Epithelial cell of proximal tubule (primary cell): ENCODE measurements around the gene GRWD1. TPM values are rescaled to one million over a fixed set of nuclear protein-coding genes. Genes with fewer than 3 reads are reported as not detected.

Experiments
- DNase-seq: peaks from one replicate; pipeline ENCODE4 v3.0.0-alpha.2; 2011; ENCODE audit warnings: low read depth
- H3K4me3 ChIP-seq: 2 replicates; pipeline ENCODE4 v1.5.1; 2011; ENCODE audit warnings: low read depth, mild to moderate bottlenecking, low read length
- total RNA-seq: library from RNA; depleted of rRNA; stranded (reverse); fragments of >200 nt; gene quantifications from 2 replicates; pipeline ENCODE4 v1.2.3, GENCODE V29; 2015
- TF ChIP-seq, protein P1 (sequence below): conservative IDR thresholded peaks from 2 replicates; pipeline ENCODE4 v1.5.1; 2012; ENCODE audit warnings: low read depth, mild to moderate bottlenecking, low read length

The GRWD1 gene
- total RNA-seq, 1 donor from 2014 or later = 51.2 TPM

DNA sequence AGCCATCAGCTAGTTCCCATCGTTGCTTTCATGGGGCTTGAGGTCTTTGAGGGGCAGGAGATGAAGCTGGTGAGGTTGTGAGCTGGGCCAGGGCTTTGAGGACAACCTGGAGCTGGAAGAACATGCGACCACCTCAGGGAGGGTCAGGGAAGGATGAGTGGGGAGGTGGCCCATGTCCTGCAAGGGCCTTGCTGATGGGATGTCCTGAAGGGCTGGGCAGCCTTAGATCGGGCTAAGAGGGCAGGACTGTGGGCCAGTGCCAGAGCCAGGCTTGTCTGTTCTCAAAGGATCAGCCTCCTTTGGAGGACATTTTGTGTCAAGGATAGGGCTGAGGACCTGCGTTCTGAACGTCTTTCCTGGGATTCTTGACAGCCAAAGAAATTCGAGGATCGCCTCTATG is 33.9 kb downstream of the GRWD1 start:
- no peak for DNase-seq
- no peak overlapping the region for H3K4me3 ChIP-seq
- TF ChIP-seq, protein P1, sequence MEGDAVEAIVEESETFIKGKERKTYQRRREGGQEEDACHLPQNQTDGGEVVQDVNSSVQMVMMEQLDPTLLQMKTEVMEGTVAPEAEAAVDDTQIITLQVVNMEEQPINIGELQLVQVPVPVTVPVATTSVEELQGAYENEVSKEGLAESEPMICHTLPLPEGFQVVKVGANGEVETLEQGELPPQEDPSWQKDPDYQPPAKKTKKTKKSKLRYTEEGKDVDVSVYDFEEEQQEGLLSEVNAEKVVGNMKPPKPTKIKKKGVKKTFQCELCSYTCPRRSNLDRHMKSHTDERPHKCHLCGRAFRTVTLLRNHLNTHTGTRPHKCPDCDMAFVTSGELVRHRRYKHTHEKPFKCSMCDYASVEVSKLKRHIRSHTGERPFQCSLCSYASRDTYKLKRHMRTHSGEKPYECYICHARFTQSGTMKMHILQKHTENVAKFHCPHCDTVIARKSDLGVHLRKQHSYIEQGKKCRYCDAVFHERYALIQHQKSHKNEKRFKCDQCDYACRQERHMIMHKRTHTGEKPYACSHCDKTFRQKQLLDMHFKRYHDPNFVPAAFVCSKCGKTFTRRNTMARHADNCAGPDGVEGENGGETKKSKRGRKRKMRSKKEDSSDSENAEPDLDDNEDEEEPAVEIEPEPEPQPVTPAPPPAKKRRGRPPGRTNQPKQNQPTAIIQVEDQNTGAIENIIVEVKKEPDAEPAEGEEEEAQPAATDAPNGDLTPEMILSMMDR = no peak

DNA sequence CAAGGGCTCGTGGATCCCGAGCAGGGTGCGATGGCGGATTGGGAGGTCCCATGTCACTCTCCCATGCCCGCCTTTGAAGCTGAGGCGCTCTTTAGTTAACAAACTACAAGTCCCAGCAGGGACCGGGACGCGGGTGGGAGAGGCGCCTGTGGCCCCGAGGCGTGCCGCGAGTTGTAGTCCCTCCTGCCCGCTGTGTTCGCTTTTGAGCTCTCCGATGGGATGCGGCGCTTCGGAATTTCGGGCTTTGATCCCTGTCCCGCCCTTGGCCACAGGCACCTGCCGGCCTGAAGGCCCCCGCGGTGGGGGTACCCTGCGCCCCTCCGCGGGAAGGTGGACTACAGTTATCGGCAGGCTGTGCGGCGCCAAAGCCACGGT is 34.4 kb downstream of the GRWD1 start:
- no peak for DNase-seq
- TF ChIP-seq, protein P1 = no peak
- no peak overlapping the region for H3K4me3 ChIP-seq

DNA sequence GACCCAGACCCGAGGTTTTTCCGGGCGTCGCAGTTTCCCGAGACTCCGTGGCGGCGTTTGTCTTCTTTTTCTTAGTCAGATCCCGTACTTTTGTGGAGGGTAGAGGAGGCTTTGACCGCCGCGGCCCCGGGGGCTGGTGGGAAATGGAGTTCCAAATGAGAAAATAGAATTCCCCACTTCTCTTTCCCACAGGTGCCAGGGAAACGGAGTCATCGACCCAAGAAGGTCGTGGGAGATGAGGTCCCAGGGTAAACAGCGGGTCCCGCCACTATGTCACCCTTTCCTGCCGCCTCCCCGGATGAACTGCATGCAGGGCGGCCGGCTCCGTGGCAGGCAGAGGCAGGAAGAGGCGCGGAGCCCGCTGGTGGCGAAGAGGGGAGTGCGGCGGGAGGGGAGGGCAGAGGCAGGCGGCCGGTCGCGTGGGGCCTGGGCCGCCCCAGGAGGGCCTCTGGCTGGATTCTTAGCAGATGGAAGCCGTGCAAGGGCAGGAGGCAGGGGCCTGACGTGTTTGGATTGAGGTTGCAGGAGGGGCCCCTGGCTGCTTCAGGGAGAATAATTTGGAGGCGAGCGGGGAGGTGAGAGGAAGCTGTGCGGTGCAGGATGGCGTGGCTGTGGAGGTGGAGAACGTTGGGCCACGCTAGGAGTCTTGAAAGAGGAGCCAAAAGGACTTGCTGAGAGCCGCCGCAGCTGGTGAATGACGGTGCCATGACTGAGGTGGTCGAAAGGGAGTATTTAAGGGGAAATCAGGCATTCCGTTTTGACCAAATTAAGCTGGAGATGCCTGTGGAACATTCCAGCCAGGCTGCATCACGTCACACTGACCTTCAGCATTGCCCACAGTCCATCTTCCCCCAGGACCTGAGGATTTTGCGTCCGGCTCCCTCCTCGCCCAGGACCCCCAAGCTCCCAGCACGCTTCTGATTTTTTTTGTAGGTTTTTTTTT is 35.0 kb downstream of the GRWD1 start:
- no peak for DNase-seq
- no peak overlapping the region for H3K4me3 ChIP-seq
- TF ChIP-seq, protein P1 = no peak

DNA sequence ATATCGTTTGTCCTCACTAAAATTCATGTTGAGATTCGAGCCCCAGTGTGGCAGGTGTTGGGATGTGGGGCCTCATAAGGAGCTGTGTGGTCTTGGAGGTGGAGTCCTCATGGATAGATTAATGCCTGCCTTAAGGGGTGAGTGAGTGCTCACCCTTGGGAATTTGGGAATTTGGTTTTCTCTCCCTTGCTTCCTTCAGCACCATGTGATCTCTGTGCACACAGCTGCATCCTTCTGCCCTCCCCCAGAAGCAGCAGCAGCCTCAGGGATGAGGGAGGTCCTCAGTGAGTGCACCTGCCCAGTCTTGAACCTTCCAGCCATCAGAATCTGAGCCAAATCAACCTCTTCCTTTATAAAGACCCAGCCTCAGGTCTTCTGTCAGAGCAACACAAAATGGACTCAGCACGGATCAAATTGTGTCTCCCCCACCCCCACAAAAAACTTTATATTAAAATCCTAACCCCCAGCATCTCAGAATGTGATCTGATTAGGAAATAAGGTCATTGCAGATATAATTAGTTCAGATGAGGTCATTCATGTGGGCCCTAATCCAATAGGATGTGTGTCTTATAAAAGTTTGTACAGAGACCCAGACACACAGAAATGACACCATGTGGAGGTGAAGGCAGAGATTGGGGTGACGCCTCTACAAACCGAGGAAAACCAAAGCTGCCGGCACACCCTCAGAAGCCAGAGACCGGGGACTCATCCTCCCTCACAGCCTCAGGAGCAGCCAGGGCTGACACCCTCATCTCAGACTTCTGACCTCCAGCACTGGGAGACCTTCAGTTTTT is 36.3 kb downstream of the GRWD1 start:
- TF ChIP-seq, protein P1 = no peak
- no peak for DNase-seq

DNA sequence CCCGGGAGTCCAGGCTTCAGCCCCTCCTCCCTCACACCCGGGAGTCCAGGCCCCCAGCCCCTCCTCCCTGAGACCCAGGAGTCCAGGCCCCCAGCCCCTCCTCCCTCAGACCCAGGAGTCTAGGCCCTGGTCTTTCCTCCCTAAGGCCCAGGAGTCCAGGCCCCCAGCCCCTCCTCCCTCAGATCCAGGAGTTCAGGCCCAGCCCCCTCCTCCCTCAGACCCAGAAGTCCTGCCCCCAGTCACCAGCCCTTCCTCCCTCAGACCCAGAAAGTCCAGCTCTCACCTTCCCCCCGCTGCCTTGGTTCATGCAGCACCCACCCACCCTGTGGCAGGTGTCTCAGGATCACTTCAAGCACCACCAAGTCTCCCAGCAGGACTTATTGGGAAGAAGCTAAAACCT is 37.5 kb downstream of the GRWD1 start:
- H3K4me3 ChIP-seq = no peak overlapping the region
- TF ChIP-seq, protein P1 = no peak
- DNase-seq = no peak

More for the DNA sequence above, 36.3 kb downstream of the GRWD1 start:
- no peak overlapping the region for H3K4me3 ChIP-seq

DNA sequence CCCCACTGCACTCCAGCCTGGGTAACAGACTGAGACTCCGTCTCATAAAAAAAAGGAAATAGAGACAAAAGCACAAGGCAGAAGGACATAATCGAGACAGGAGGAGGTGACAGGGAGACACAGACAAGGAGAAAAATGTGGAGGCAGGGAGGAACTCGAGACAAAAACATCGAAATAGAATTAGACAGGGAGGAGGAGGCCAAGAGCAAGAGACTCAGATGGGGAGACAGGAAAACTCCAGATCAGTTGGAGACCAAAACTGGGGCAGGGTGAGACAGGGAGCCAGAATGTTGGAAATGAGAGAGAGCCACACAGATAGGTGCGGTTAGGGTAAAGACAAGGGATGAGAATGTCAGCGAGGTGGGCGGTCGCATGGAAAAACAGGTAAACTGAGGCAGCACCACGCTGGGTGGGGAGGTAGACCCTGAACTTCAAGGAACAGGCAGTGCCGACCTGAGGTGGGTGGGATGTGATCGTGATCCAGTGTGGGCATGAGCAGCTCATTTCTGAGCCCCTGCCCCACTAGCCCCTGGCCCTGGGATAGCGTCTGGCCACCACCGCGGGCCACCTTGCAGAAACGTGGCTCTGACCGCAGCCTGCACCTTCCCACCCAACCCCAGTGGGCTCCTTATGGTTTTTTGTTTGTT is 38.6 kb downstream of the GRWD1 start:
- TF ChIP-seq, protein P1 = no peak
- no peak for DNase-seq
- H3K4me3 ChIP-seq = no peak overlapping the region
